Measurements from ENCODE around the gene SLC52A1. TPM values are rescaled to one million over a fixed set of nuclear protein-coding genes. Genes with fewer than 3 reads are reported as not detected.
A peak's percentile ranks its signal among the peaks of the same experiment; 100 is the strongest.

SLC52A1 gene
- total RNA-seq, 2 experiments from 2014 or later = 0.31 to 0.36 TPM

- Mint-ChIP-seq H3K27ac (no peak overlapping the region), H3K9me3 (no peaks in the 10 kb centered on the region), H3K4me3 (no peak overlapping the region), H3K27me3 (no peaks in the 10 kb centered on the region), H3K36me3 (peaks cover 51% of the 10 kb centered on the region), H3K4me1 (ENCODE audit: low read depth) (peaks cover 12% of the 10 kb centered on the region)
- intact Hi-C loops (cut with micrococcal nuclease) = no loop called here
- DNase-seq = no peak
- CTCF ChIA-PET = no interaction called here
- POLR2A ChIA-PET = no interaction called here
These were observed 31.9 kb downstream of the SLC52A1 start for GRCh38 chr17:5003214-5003867.

- ChIA-PET POLR2A (no interaction called here), CTCF (interaction anchor here (0.9 kb wide), 1 partner anchor 93 kb away, joined by 3 read pairs; no protein-coding TSS in a partner anchor)
- Mint-ChIP-seq H3K9me3 (no peaks in the 10 kb centered on the region), H3K4me1 (ENCODE audit: low read depth) (peaks cover 12% of the 10 kb centered on the region), H3K27me3 (no peaks in the 10 kb centered on the region), H3K4me3 (no peak overlapping the region), H3K36me3 (peaks cover 42% of the 10 kb centered on the region), H3K27ac (no peak overlapping the region)
- intact Hi-C loops (cut with micrococcal nuclease) = no loop called here
- DNase-seq = no peak
These were observed 33.0 kb downstream of the SLC52A1 start for GRCh38 chr17:5002121-5002788.

- peaks cover 31% of the 10 kb centered on the region for H3K36me3 Mint-ChIP-seq
- no peak for DNase-seq
- POLR2A ChIA-PET = no interaction called here
- no peak overlapping the region for H3K4me3 Mint-ChIP-seq
- peaks cover 17% of the 10 kb centered on the region for H3K4me1 Mint-ChIP-seq (ENCODE audit: low read depth)
- H3K9me3 Mint-ChIP-seq = no peaks in the 10 kb centered on the region
- intact Hi-C loops (cut with micrococcal nuclease) = no loop called here
- CTCF ChIA-PET = interaction anchor here (1.4 kb wide), 1 partner anchor 91 kb away, joined by 4 read pairs; no protein-coding TSS in a partner anchor
- H3K27ac Mint-ChIP-seq = no peak overlapping the region
- no peaks in the 10 kb centered on the region for H3K27me3 Mint-ChIP-seq
These were observed 35.0 kb downstream of the SLC52A1 start for GRCh38 chr17:5000237-5000639.

DNA sequence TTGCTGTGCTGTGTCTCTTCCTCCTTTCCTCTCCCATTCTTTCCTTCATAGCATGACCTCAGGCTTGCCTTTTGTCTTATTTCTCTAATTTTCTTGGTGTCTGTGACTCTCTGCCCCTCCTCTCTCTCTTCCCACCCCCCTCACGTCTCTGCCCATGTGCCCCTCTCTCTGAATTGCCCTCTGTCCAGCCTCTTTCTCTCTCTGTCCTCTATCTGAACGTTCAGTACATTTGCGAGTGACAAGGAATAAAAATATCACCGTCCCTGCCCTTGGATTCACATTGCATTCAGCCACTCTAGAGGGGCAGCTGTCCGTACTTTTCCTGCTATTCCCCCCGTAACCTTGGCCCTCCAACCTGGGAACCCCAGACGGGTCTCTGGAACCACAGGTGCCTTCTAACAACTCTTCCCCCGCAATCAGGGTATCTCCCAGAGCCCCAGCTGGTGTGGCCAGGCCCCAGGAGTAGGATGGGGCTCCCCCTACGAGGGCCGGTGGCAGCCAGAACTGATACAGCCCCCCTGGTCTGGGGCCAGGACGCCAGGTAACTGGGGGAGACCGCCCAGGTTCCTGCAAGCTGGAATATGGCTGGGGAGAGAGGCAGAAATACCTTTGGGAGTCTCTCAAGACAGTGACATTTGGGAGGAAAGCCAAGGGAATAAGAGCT, 35.7 kb downstream of the SLC52A1 start:
- DNase-seq = no peak
- Mint-ChIP-seq H3K9me3 (no peaks in the 10 kb centered on the region), H3K27me3 (no peaks in the 10 kb centered on the region), H3K36me3 (peaks cover 24% of the 10 kb centered on the region), H3K4me3 (peak overlapping the region; percentile 82), H3K4me1 (ENCODE audit: low read depth) (peaks cover 20% of the 10 kb centered on the region), H3K27ac (peak overlapping the region; percentile 2)
- POLR2A ChIA-PET = no interaction called here
- CTCF ChIA-PET = interaction anchor here (1.4 kb wide), 1 partner anchor 90 kb away, joined by 4 read pairs; no protein-coding TSS in a partner anchor
- intact Hi-C loops (cut with micrococcal nuclease) = loop anchor here (5.0 kb wide), 1 partner anchor 33 kb away; no protein-coding TSS in a partner anchor

DNA sequence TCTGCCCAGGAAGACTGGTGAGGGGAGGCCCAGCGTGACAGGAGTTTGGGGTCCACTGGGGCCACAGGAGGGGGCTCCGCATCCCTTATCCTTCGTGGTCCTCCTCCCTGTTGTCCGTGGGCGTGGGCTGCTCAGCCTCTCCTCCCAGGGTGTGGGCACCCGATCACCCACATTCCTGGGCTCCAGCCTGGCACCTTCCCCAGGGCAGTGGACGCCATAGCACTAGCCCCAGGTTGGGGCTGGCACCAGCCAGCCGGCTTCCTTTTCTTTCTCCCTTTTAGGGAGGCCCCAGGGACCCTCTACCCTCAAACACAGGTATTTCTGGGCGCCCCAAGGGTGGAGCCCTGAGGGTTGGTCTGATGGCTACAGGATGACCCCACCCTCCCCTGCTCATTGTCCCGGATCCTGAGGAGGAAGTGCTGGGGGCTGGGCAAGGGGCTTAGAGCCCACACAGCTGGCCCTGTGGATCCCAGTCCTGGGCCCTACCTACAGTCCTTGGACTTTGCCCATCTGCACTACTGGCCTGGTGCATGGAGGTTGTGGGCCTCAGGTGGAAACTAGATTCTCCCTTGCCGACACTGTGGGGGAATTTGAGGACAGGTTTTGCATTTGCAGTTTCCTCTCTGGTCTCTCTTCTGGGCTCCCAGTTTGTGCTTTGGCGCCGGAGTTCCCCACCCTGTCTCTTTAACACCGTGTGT, 36.3 kb downstream of the SLC52A1 start:
- H3K36me3 Mint-ChIP-seq = peaks cover 17% of the 10 kb centered on the region
- H3K4me3 Mint-ChIP-seq = peak overlapping the region; percentile 82
- no peak for DNase-seq
- CTCF ChIA-PET = interaction anchor here (1.4 kb wide), 2 partner anchors 18 to 89 kb away, joined by 4 to 5 read pairs; no protein-coding TSS in a partner anchor
- H3K9me3 Mint-ChIP-seq = no peaks in the 10 kb centered on the region
- H3K27me3 Mint-ChIP-seq = no peaks in the 10 kb centered on the region
- H3K27ac Mint-ChIP-seq = peak overlapping the region; percentile 42
- intact Hi-C loops (cut with micrococcal nuclease) = loop anchor here (5.0 kb wide), 1 partner anchor 33 kb away; no protein-coding TSS in a partner anchor
- POLR2A ChIA-PET = interaction anchor here (2.9 kb wide), 1 partner anchor 11 kb away, joined by 31 read pairs; the partner anchor contains the start of gene CAMTA2
- peaks cover 20% of the 10 kb centered on the region for H3K4me1 Mint-ChIP-seq (ENCODE audit: low read depth)

GRCh38 chr17:4998027-4998731, 37.0 kb downstream of the SLC52A1 start:
- ChIA-PET CTCF (interaction anchor here (0.7 to 1.9 kb wide), 5 partner anchors 17 to 89 kb away, joined by 4 to 8 read pairs (median 5); no protein-coding TSS in a partner anchor), POLR2A (interaction anchor here (0.6 to 2.9 kb wide), 8 partner anchors 10 to 79 kb away, joined by 3 to 31 read pairs (median 6); partner anchors contain the start of genes CAMTA2, PFN1, RNF167 and SLC25A11)
- Mint-ChIP-seq H3K27ac (peak overlapping the region; percentile 42), H3K9me3 (no peaks in the 10 kb centered on the region), H3K27me3 (no peaks in the 10 kb centered on the region), H3K4me1 (ENCODE audit: low read depth) (peaks cover 20% of the 10 kb centered on the region), H3K36me3 (peaks cover 11% of the 10 kb centered on the region), H3K4me3 (peak overlapping the region; percentile 82)
- no peak for DNase-seq
- intact Hi-C loops (cut with micrococcal nuclease) = loop anchor here (5.0 kb wide), 1 partner anchor 34 kb away; no protein-coding TSS in a partner anchor

- peak within 1 kb of the TSS; percentile 42 for H3K27ac Mint-ChIP-seq
- ChIA-PET POLR2A (interaction anchor here (0.6 to 2.9 kb wide), 8 partner anchors 10 to 80 kb away, joined by 3 to 31 read pairs (median 6); partner anchors contain the start of genes CAMTA2, PFN1, RNF167 and SLC25A11), CTCF (interaction anchor here (0.6 to 1.9 kb wide), 8 partner anchors 9 to 88 kb away, joined by 3 to 8 read pairs (median 4); partner anchors contain the start of gene CAMTA2)
- H3K4me1 Mint-ChIP-seq (ENCODE audit: low read depth) = peaks cover 20% of the 10 kb centered on the region
- H3K36me3 Mint-ChIP-seq = peaks cover 7% of the 10 kb centered on the region
- H3K9me3 Mint-ChIP-seq = no peaks in the 10 kb centered on the region
- H3K4me3 Mint-ChIP-seq = peak within 1 kb of the TSS; percentile 82
- intact Hi-C loops (cut with micrococcal nuclease) = loop anchor here (1.0 to 5.0 kb wide), 6 partner anchors 10 to 57 kb away; partner anchors contain the start of genes CAMTA2, RNF167 and SLC25A11
- H3K27me3 Mint-ChIP-seq = no peaks in the 10 kb centered on the region
- DNase-seq = peak; percentile 93
These were observed 37.8 kb downstream of the SLC52A1 start, which contains the start of the genes INCA1 and KIF1C for GRCh38 chr17:4997302-4998026. Gene INCA1 (minus strand): TSS chr17:4997522. CDS start chr17:4994437, 3,085 bp downstream. Gene KIF1C (plus strand): TSS chr17:4997950. CDS start chr17:5000247, 2,297 bp downstream.

GRCh38 chr17:4994081-4994595, 41.1 kb downstream of the SLC52A1 start:
- H3K27me3 Mint-ChIP-seq = no peaks in the 10 kb centered on the region
- no peaks in the 10 kb centered on the region for H3K9me3 Mint-ChIP-seq
- no peaks in the 10 kb centered on the region for H3K36me3 Mint-ChIP-seq
- no peak overlapping the region for H3K27ac Mint-ChIP-seq
- ChIA-PET CTCF (no interaction called here), POLR2A (interaction anchor here (1.0 kb wide), 1 partner anchor 43 kb away, joined by 3 read pairs; the partner anchor contains the start of gene ENO3)
- intact Hi-C loops (cut with micrococcal nuclease) = no loop called here
- peaks cover 22% of the 10 kb centered on the region for H3K4me1 Mint-ChIP-seq (ENCODE audit: low read depth)
- DNase-seq = no peak
- H3K4me3 Mint-ChIP-seq = no peak overlapping the region

DNA sequence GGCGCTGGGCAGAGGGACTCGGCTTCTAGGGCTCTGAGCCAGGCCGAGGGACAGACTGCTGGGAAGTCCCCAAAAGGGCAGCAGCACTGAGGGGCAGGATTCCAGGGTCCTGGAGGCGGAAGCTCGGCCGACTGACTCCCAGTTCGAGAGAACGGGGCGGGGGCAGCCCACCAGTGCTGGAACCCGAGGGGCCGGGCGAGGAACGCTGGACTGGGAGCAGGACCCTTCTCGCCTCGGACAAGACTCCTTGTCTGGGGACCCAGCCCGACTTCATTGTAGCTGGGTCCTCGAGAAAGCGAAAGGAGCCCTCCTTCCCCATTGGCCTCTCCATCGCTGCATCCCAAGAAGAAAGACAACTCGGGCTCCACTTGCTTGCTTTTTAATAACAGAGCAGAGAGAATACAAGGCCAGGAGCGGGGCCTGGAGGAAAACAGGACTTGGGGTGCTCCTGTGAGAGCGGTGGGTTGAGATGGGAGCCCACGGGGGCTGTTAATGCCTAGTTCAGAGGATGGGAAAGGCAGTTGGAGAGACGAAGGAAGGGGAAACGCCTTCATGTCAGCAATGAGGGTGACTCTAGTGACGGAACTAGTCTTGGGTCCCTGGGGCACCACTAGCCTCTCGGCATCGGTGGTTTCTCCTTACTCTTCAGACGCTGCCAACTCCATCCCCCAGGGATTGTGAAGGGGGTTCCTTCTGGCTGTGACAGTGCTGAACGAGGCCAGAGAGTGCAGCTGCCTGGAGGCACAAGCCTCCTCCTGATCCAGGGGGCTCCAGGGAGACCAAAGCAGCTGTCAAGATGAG, 47.3 kb downstream of the SLC52A1 start:
- ChIA-PET POLR2A (interaction anchor here (1.0 to 3.5 kb wide), 5 partner anchors 10 to 154 kb away, joined by 3 to 32 read pairs (median 11); partner anchors contain the start of genes INCA1, KIF1C, PFN1 and RNF167), CTCF (interaction anchor here (0.7 to 2.0 kb wide), 8 partner anchors 9 to 90 kb away, joined by 3 to 10 read pairs (median 3); partner anchors contain the start of genes INCA1, KIF1C, RNF167 and SLC25A11)
- Mint-ChIP-seq H3K9me3 (no peaks in the 10 kb centered on the region), H3K27me3 (no peaks in the 10 kb centered on the region), H3K4me3 (peak overlapping the region; percentile 91), H3K27ac (peak overlapping the region; percentile 94), H3K4me1 (ENCODE audit: low read depth) (peaks cover 42% of the 10 kb centered on the region), H3K36me3 (peaks cover 7% of the 10 kb centered on the region)
- peak; percentile 30 for DNase-seq
- intact Hi-C loops (cut with micrococcal nuclease) = loop anchor here (1.0 to 5.0 kb wide), 4 partner anchors 9 to 81 kb away; partner anchors contain the start of genes INCA1, KIF1C, RNF167 and SLC25A11
